GM19395 (cell line): ENCODE measurements around the gene ITPR2.

Experiments
- ATAC-seq: cut with Tn5 transposase; IDR thresholded peaks from one replicate; pipeline ENCODE4 v1.9.1; 2021; ENCODE audit warnings: mild to moderate bottlenecking, moderate library complexity; ENCODE audit not compliant: unreplicated experiment

The ITPR2 gene

DNA sequence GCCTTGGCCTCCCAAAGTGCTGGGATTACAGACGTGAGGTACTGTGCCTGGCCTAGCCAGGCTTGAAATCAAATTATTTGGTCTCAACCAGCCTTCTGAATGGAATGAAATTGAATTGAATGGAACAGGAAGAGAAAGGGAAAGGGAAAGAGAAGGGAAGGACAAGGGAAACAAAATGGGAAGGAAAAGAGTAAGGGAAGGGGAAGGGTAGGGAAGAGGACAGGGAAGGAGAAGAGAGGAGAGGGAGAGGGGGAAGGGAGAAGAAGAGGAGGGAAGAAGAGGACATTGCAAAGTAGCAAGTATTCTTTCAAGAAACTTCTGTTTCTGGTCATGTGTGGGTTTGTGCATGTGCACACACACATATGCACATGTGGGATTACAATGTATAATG, 97.8 kb downstream of the ITPR2 start:
- no peak for ATAC-seq

GRCh38 chr12:26734510-26735248, 98.3 kb downstream of the ITPR2 start:
- no peak for ATAC-seq

GRCh38 chr12:26732005-26732908, 100.7 kb downstream of the ITPR2 start:
- ATAC-seq: peak; percentile 73

DNA sequence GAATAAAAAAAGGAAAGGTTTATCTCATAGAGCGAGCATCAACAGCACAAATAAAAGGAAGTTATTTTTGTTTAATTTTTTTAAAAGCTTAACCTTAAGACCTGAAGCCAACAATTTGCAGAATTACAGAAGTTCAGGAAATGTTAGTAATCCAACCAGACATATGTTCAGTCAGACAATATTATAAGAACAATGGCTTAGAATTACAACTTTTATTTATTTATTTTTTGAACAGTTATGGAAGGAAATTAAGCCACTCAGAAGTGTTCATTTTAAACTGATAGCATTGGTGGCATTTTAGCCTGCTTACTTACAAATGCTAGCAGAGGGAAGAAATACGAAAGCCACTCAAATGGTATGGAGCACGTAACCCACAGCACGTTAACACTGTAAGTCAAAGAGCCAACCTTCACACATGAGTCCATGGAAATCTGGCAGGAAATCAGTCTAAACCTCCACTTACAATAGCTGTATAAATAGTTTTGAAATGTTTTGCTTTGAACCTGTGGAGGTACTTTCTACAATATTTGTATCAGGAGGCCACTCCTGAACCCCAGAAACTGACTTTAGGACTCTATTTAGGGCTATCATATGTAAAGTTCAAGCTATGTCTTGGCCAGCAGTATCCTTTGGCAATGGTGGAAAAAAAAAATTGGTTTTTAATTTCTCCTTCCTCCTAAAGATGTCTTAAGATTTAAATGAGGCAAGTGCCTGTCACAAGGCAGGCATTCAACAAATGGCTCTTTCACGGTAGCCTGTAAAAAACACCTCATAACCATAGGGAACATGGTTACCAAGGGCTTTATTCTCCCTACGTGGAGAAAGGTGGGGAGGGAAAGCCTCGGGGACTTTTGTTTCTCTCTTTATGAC, 102.3 kb downstream of the ITPR2 start:
- no peak for ATAC-seq

DNA sequence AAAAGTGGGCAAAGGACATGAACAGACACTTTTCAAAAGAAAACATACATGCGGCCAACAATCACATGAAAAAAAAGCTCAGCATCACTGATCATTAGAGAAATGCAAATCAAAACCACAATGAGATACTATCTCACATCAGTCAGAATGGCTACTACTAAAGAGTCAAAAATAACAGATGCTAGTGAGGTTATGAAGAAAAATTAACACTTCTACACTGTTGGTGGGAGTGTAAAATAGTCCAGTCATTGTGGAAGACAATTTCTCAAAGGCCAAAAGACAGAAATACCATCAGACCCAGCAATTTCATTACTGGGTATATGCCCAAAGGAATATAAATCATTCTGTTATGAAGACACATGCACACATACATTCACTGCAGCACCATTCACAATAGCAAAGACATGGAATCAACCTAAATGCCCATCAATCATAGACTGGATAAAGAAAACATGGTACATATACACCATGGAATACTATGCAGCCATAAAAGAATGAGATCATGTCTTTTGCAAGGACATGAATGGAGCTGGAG, 103.8 kb downstream of the ITPR2 start:
- peak; percentile 42 for ATAC-seq

GRCh38 chr12:26728205-26729050, 104.6 kb downstream of the ITPR2 start:
- peak; percentile 47 for ATAC-seq

DNA sequence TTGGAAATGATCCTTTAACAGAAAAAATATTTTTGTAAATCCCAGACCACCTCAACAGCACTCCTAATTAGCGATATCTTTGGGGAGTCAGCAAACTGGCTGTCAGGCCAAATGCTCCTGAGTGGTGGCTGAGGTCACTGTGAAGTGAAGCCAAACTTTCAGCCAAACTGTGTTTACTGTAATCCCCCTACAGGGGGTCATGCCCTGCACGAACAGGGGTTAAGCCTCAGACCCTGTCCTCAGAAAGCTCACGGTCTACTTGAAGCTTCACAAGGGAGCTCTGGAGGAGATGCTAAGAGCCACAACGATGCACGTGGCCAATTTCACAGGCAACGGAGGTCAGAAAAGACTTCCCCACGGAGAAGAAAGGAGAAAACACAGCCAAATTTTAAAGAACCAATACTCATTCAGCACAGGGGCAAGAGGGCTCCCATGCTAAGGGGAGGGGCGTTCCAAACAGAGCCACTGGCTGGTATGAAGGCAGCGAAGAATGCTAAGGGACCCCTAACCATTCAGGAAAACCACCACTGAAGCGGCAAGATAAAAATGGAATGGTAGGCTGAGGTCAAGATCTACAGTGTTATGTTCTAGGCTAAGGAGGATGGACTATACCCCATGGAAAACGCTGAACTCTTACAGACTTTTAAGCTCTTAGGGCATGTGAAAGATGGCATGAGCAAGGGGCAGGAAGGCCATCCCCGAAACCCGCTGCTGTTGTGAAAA, 105.4 kb downstream of the ITPR2 start:
- ATAC-seq: no peak

GRCh38 chr12:26726956-26727355, 106.0 kb downstream of the ITPR2 start:
- ATAC-seq: no peak

GRCh38 chr12:26725276-26725916, 107.6 kb downstream of the ITPR2 start:
- ATAC-seq: no peak

- no peak for ATAC-seq
Measured at GRCh38 chr12:26724309-26724702, 108.7 kb downstream of the ITPR2 start.

GRCh38 chr12:26723379-26724308, 109.3 kb downstream of the ITPR2 start:
- ATAC-seq: no peak

DNA sequence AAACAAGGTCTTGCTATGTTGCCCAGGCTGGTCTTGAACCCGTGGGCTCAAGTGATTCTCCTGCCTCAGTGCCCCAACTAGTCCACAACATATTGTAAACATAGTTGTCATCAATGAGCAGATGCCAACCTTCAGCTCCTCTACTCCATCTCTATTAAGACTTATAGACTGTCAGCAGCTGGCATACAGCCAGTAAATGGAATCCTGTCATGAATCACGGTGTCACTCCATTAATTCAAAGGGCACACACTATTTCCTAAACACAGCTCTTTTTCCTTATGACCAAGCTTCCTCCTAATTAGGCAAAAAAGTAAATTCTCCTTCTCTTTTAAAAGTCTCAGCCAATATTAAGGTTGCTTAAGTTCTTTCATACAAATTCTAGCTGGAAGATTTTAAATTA, 111.2 kb downstream of the ITPR2 start:
- no peak for ATAC-seq

- ATAC-seq: no peak
Measured at GRCh38 chr12:26719852-26720251, 113.1 kb downstream of the ITPR2 start.

GRCh38 chr12:26717757-26718156, 115.2 kb downstream of the ITPR2 start:
- no peak for ATAC-seq

GRCh38 chr12:26715232-26715631, 117.8 kb downstream of the ITPR2 start:
- no peak for ATAC-seq

- ATAC-seq: peak; percentile 79
Measured at GRCh38 chr12:26713885-26714383, 119.1 kb downstream of the ITPR2 start.

DNA sequence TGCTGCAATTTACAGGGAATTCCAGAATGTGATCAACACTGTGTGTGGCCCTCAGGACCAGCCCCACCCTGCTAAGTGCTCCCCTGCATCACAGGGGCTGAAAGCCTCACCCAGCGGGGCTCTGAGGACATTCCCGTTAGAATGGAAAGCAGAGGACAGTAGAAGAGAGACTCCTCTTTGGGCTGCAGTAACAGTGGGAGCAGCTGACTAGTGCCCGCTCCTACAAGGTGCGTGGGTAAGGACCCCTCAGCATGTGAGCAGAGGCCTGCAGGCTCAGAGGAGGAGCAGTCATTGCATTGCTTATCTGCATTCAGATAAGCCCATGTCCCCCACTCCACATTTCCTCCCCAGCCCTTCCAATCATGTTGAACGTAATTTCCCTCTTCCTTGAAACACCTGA, 120.1 kb downstream of the ITPR2 start:
- ATAC-seq: no peak

DNA sequence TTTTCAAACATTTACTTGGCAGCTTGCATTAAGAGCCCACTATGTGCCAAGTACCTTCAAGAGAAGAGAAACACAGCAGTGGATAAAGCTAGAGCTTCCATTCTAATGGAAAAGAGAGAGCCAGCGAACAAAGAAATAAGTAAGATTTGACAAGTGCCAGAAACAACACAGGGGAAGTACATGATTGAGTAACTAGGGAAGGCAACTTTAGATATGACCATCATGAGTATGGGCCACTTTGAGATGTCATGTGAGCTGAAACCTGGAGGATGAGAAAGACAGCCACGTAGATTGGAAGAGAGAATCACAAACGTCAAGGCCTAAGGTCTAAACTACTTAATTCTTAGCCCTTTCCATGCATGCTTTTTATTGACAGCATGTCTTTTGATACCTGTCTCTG, 121.4 kb downstream of the ITPR2 start:
- no peak for ATAC-seq
